Measurements from ENCODE around the gene PSMC3. TPM values are rescaled to one million over a fixed set of nuclear protein-coding genes. Genes with fewer than 3 reads are reported as not detected.

Gene PSMC3
- total RNA-seq, 3 donors from 2014 or later: 98.5 to 168 (median 144) TPM

- DNase-seq (ENCODE audit: low spot score in 2 of 2): peak in 1 of 2 donors; percentile 28
- H3K9me3 ChIP-seq: no peaks in the 10 kb centered on the region
- TF ChIP-seq POLR2A (IDR thresholded peaks at IDR 0.05): no peak
- TF ChIP-seq POLR2AphosphoS5 (IDR thresholded peaks at IDR 0.05): no peak
- TF ChIP-seq CTCF (IDR thresholded peaks at IDR 0.05): no peak
- intact Hi-C loops (cut with DNase I; ENCODE audit: low total_unique reads): no loop called here
- H3K4me3 ChIP-seq: peak within 1 kb of the TSS; percentile 24 to 51 (median 44)
- H3K4me1 ChIP-seq: no peaks in the 10 kb centered on the region
- no peak within 1 kb of the TSS for H3K27ac ChIP-seq
- no peaks in the 10 kb centered on the region for H3K36me3 ChIP-seq
- H3K27me3 ChIP-seq: no peaks in the 10 kb centered on the region
Measured at GRCh38 chr11:47378010-47378835, 48.0 kb downstream of the PSMC3 start, which contains the start of gene SPI1. TSS of gene SPI1 (minus strand) at chr11:47378547. CDS start at chr11:47378353, 194 bp downstream.

- intact Hi-C loops (cut with DNase I; ENCODE audit: low total_unique reads): no loop called here
- Histone ChIP-seq H3K4me1 (no peaks in the 10 kb centered on the region), H3K27ac (no peak overlapping the region), H3K9me3 (no peaks in the 10 kb centered on the region), H3K27me3 (no peaks in the 10 kb centered on the region), H3K36me3 (no peaks in the 10 kb centered on the region), H3K4me3 (peak overlapping the region; percentile 24 to 51 (median 44))
- TF ChIP-seq POLR2AphosphoS5 (IDR thresholded peaks at IDR 0.05) (no peak), CTCF (IDR thresholded peaks at IDR 0.05) (no peak), POLR2A (IDR thresholded peaks at IDR 0.05) (no peak)
- no peak for DNase-seq (ENCODE audit: low spot score in 2 of 2)
Measured at GRCh38 chr11:47377571-47378009, 48.6 kb downstream of the PSMC3 start.

GRCh38 chr11:47376525-47377371, 49.5 kb downstream of the PSMC3 start:
- no peak for TF ChIP-seq CTCF (IDR thresholded peaks at IDR 0.05)
- TF ChIP-seq POLR2AphosphoS5 (IDR thresholded peaks at IDR 0.05): no peak
- no peak for TF ChIP-seq POLR2A (IDR thresholded peaks at IDR 0.05)
- no peaks in the 10 kb centered on the region for H3K36me3 ChIP-seq
- peak overlapping the region; percentile 24 to 51 (median 44) for H3K4me3 ChIP-seq
- H3K27me3 ChIP-seq: no peaks in the 10 kb centered on the region
- intact Hi-C loops (cut with DNase I; ENCODE audit: low total_unique reads): no loop called here
- DNase-seq (ENCODE audit: low spot score in 2 of 2): no peak
- H3K4me1 ChIP-seq: no peaks in the 10 kb centered on the region
- H3K9me3 ChIP-seq: no peaks in the 10 kb centered on the region
- H3K27ac ChIP-seq: no peak overlapping the region

GRCh38 chr11:47376107-47376524, 50.1 kb downstream of the PSMC3 start:
- H3K9me3 ChIP-seq: no peaks in the 10 kb centered on the region
- no peak for TF ChIP-seq POLR2AphosphoS5 (IDR thresholded peaks at IDR 0.05)
- no peak for TF ChIP-seq CTCF (IDR thresholded peaks at IDR 0.05)
- no peak for TF ChIP-seq POLR2A (IDR thresholded peaks at IDR 0.05)
- H3K36me3 ChIP-seq: no peaks in the 10 kb centered on the region
- intact Hi-C loops (cut with DNase I; ENCODE audit: low total_unique reads): no loop called here
- H3K4me1 ChIP-seq: no peaks in the 10 kb centered on the region
- H3K4me3 ChIP-seq: peak overlapping the region; percentile 24 to 51 (median 44)
- no peak overlapping the region for H3K27ac ChIP-seq
- DNase-seq (ENCODE audit: low spot score in 2 of 2): no peak
- H3K27me3 ChIP-seq: no peaks in the 10 kb centered on the region

All from breast epithelium (tissue), 4 donors.